Measurements from ENCODE around the gene C19orf18. TPM values are rescaled to one million over a fixed set of nuclear protein-coding genes. Genes with fewer than 3 reads are reported as not detected.

The C19orf18 gene
- total RNA-seq, 1 experiment from 2014 or later, result 1.1 TPM

DNA sequence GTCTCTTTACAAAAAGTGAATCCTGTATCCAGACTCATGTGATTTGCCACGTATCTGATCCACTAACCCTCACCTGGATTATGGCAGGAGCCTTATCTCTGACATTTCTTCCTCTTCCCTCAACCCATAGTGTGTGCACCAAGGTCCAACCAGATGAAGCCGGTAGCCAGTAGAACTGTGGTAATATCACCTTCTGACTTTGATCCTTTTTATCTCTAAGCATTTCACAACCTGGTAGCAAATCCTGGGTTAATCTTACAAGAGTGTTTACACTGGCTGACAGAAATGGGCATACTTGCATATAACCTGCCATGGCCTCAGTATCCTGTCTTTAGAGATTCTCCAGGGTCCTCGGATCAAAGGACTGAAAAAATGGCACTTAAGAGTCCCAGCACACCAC is 59.8 kb downstream of the C19orf18 start:
- TF ChIP-seq, protein P1, sequence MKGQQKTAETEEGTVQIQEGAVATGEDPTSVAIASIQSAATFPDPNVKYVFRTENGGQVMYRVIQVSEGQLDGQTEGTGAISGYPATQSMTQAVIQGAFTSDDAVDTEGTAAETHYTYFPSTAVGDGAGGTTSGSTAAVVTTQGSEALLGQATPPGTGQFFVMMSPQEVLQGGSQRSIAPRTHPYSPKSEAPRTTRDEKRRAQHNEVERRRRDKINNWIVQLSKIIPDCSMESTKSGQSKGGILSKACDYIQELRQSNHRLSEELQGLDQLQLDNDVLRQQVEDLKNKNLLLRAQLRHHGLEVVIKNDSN (CRISPR knock-in tag; IDR thresholded peaks at IDR 0.05), result no peak
- TF ChIP-seq MXD4 (CRISPR knock-in tag; IDR thresholded peaks at IDR 0.05; ENCODE audit: borderline replicate concordance), result no peak
- no peak for TF ChIP-seq NR2C2 (CRISPR knock-in tag; IDR thresholded peaks at IDR 0.05)
- TF ChIP-seq, protein P2, sequence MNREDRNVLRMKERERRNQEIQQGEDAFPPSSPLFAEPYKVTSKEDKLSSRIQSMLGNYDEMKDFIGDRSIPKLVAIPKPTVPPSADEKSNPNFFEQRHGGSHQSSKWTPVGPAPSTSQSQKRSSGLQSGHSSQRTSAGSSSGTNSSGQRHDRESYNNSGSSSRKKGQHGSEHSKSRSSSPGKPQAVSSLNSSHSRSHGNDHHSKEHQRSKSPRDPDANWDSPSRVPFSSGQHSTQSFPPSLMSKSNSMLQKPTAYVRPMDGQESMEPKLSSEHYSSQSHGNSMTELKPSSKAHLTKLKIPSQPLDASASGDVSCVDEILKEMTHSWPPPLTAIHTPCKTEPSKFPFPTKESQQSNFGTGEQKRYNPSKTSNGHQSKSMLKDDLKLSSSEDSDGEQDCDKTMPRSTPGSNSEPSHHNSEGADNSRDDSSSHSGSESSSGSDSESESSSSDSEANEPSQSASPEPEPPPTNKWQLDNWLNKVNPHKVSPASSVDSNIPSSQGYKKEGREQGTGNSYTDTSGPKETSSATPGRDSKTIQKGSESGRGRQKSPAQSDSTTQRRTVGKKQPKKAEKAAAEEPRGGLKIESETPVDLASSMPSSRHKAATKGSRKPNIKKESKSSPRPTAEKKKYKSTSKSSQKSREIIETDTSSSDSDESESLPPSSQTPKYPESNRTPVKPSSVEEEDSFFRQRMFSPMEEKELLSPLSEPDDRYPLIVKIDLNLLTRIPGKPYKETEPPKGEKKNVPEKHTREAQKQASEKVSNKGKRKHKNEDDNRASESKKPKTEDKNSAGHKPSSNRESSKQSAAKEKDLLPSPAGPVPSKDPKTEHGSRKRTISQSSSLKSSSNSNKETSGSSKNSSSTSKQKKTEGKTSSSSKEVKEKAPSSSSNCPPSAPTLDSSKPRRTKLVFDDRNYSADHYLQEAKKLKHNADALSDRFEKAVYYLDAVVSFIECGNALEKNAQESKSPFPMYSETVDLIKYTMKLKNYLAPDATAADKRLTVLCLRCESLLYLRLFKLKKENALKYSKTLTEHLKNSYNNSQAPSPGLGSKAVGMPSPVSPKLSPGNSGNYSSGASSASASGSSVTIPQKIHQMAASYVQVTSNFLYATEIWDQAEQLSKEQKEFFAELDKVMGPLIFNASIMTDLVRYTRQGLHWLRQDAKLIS (CRISPR knock-in tag; IDR thresholded peaks at IDR 0.05; ENCODE audit: borderline replicate concordance), result no peak
- TF ChIP-seq, protein P3, sequence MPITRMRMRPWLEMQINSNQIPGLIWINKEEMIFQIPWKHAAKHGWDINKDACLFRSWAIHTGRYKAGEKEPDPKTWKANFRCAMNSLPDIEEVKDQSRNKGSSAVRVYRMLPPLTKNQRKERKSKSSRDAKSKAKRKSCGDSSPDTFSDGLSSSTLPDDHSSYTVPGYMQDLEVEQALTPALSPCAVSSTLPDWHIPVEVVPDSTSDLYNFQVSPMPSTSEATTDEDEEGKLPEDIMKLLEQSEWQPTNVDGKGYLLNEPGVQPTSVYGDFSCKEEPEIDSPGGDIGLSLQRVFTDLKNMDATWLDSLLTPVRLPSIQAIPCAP (CRISPR knock-in tag; IDR thresholded peaks at IDR 0.05), result no peak
- no peak for TF ChIP-seq ELF4 (CRISPR knock-in tag; IDR thresholded peaks at IDR 0.05; ENCODE audit: low read depth)
- no peak for TF ChIP-seq ATF1 (CRISPR knock-in tag; IDR thresholded peaks at IDR 0.05)
- TF ChIP-seq, protein P4, sequence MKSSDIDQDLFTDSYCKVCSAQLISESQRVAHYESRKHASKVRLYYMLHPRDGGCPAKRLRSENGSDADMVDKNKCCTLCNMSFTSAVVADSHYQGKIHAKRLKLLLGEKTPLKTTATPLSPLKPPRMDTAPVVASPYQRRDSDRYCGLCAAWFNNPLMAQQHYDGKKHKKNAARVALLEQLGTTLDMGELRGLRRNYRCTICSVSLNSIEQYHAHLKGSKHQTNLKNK (CRISPR knock-in tag; IDR thresholded peaks at IDR 0.05), result no peak
- TF ChIP-seq, protein P5, sequence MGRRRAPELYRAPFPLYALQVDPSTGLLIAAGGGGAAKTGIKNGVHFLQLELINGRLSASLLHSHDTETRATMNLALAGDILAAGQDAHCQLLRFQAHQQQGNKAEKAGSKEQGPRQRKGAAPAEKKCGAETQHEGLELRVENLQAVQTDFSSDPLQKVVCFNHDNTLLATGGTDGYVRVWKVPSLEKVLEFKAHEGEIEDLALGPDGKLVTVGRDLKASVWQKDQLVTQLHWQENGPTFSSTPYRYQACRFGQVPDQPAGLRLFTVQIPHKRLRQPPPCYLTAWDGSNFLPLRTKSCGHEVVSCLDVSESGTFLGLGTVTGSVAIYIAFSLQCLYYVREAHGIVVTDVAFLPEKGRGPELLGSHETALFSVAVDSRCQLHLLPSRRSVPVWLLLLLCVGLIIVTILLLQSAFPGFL (CRISPR knock-in tag; IDR thresholded peaks at IDR 0.05; ENCODE audit: borderline replicate concordance), result no peak
- TF ChIP-seq, protein P6, sequence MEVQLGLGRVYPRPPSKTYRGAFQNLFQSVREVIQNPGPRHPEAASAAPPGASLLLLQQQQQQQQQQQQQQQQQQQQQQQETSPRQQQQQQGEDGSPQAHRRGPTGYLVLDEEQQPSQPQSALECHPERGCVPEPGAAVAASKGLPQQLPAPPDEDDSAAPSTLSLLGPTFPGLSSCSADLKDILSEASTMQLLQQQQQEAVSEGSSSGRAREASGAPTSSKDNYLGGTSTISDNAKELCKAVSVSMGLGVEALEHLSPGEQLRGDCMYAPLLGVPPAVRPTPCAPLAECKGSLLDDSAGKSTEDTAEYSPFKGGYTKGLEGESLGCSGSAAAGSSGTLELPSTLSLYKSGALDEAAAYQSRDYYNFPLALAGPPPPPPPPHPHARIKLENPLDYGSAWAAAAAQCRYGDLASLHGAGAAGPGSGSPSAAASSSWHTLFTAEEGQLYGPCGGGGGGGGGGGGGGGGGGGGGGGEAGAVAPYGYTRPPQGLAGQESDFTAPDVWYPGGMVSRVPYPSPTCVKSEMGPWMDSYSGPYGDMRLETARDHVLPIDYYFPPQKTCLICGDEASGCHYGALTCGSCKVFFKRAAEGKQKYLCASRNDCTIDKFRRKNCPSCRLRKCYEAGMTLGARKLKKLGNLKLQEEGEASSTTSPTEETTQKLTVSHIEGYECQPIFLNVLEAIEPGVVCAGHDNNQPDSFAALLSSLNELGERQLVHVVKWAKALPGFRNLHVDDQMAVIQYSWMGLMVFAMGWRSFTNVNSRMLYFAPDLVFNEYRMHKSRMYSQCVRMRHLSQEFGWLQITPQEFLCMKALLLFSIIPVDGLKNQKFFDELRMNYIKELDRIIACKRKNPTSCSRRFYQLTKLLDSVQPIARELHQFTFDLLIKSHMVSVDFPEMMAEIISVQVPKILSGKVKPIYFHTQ (CRISPR knock-in tag; IDR thresholded peaks at IDR 0.05), result no peak
- TF ChIP-seq, protein P7, sequence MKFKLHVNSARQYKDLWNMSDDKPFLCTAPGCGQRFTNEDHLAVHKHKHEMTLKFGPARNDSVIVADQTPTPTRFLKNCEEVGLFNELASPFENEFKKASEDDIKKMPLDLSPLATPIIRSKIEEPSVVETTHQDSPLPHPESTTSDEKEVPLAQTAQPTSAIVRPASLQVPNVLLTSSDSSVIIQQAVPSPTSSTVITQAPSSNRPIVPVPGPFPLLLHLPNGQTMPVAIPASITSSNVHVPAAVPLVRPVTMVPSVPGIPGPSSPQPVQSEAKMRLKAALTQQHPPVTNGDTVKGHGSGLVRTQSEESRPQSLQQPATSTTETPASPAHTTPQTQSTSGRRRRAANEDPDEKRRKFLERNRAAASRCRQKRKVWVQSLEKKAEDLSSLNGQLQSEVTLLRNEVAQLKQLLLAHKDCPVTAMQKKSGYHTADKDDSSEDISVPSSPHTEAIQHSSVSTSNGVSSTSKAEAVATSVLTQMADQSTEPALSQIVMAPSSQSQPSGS (CRISPR knock-in tag; IDR thresholded peaks at IDR 0.05; ENCODE audit: borderline replicate concordance, low read depth), result no peak
- TF ChIP-seq CREB1 (CRISPR knock-in tag; IDR thresholded peaks at IDR 0.05), result no peak
- TF ChIP-seq, protein P8, sequence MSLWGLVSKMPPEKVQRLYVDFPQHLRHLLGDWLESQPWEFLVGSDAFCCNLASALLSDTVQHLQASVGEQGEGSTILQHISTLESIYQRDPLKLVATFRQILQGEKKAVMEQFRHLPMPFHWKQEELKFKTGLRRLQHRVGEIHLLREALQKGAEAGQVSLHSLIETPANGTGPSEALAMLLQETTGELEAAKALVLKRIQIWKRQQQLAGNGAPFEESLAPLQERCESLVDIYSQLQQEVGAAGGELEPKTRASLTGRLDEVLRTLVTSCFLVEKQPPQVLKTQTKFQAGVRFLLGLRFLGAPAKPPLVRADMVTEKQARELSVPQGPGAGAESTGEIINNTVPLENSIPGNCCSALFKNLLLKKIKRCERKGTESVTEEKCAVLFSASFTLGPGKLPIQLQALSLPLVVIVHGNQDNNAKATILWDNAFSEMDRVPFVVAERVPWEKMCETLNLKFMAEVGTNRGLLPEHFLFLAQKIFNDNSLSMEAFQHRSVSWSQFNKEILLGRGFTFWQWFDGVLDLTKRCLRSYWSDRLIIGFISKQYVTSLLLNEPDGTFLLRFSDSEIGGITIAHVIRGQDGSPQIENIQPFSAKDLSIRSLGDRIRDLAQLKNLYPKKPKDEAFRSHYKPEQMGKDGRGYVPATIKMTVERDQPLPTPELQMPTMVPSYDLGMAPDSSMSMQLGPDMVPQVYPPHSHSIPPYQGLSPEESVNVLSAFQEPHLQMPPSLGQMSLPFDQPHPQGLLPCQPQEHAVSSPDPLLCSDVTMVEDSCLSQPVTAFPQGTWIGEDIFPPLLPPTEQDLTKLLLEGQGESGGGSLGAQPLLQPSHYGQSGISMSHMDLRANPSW (CRISPR knock-in tag; conservative IDR thresholded peaks at IDR 0.05; ENCODE audit: low read depth), result no peak
- TF ChIP-seq KAT7 (CRISPR knock-in tag; IDR thresholded peaks at IDR 0.05; ENCODE audit: borderline replicate concordance), result no peak
- TF ChIP-seq ZNF423 (CRISPR knock-in tag; IDR thresholded peaks at IDR 0.05), result no peak
- no peak for TF ChIP-seq EMX1 (CRISPR knock-in tag; IDR thresholded peaks at IDR 0.05)
- ATAC-seq (no peak), DNase-seq (ENCODE audit: low spot score) (no peak)
- ChIA-PET CTCF (no interaction called here), POLR2A (interaction anchor here (1.4 kb wide), 1 partner anchor 21 kb away, joined by 3 read pairs; the partner anchor contains the start of gene ZNF418)
- Mint-ChIP-seq H3K9me3 (no peaks in the 10 kb centered on the region), H3K4me3 (peak overlapping the region; percentile 93), H3K27ac (no peak overlapping the region), H3K27me3 (ENCODE audit: low read depth) (no peaks in the 10 kb centered on the region), H3K4me1 (peaks cover 15% of the 10 kb centered on the region), H3K36me3 (peaks cover 41% of the 10 kb centered on the region)

Data from WTC11 (cell line).